Measurements from ENCODE around the gene ENOX2.

Gene ENOX2

DNA sequence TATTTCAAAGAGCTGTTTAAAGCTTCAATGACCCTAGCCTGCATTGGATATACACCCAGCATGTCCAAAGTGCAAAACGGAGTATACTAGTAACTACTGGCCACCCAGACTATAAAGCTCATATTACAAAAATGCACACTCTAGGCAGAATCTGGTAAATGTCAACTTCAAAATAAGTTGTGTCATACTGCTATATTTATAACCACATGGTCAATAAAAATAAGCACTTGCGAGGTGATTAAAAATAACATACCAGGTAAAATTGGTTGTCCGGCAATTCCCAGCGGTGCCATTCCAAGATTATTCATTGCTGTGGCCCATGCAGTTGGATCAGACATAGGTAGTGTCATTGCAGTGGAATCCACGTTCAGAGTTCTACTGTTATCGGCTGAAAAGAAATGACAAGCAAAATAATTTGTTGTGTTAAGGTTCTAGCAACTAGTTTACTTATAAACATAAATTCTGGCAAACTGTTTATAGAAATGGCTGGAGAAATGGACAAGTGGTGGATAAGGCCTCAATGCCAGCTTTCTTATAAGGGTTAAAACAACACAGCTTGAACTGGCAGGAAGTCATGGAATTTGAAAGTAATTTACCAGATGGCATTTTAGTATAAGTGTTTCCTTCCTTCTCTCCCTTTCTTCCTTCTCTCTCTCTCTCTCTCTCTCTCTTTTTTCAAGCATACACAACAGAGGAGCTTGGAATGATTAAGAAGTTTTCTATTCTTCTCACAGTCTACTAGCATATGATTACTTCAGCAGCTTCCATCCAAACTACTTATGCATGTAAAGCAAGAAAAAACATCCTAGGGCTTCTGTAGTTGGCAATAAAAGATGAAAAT is 199.9 kb downstream of the ENOX2 start:
- DNase-seq (ENCODE audit: insufficient read length, low spot score) (no peak), FAIRE-seq (peak; percentile 30)
- TF ChIP-seq POLR2A (IDR thresholded peaks at IDR 0.05; ENCODE audit: low read depth, low read length) = no peak

DNA sequence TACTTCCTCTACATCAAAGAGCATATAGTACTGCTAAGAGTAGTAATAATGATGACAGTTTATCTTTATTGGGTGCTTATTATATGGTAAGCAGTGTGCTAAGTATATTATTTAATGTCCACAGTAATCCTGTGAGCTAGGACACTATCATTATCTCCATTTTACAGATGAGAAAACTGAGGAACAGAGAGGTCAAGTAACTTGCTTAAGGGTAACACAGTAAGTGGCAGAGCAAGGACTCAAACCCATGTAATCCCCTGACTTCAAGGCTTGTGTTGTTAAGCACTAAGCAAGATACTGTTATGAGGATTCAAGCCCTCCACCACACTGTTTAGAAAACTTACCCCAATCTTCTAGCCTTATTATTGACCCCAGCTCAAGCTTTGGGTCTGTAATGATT is 202.4 kb downstream of the ENOX2 start:
- DNase-seq (ENCODE audit: insufficient read length, low spot score) = no peak
- no peak for FAIRE-seq
- TF ChIP-seq POLR2A (IDR thresholded peaks at IDR 0.05; ENCODE audit: low read depth, low read length) = no peak

DNA sequence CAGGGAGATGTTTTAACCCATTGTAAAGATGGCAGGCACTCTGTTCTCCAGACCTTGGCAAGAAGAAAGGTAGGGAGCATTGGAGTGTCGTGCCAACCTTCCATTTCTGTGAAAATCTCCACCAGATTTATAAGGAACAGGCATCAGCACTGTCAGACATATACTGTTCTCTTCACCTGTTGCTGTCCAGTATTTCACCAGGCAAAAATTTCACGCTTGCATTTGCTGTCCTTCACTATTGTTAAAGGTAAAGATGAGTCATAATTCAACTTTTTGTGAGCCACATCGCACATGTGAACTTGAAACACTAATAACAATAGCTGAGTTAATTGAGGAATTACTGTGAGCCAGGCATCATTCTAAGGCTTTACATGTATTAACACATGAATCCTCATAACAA is 203.4 kb downstream of the ENOX2 start:
- DNase-seq (ENCODE audit: insufficient read length, low spot score) (no peak), FAIRE-seq (no peak)
- no peak for TF ChIP-seq POLR2A (IDR thresholded peaks at IDR 0.05; ENCODE audit: low read depth, low read length)

DNA sequence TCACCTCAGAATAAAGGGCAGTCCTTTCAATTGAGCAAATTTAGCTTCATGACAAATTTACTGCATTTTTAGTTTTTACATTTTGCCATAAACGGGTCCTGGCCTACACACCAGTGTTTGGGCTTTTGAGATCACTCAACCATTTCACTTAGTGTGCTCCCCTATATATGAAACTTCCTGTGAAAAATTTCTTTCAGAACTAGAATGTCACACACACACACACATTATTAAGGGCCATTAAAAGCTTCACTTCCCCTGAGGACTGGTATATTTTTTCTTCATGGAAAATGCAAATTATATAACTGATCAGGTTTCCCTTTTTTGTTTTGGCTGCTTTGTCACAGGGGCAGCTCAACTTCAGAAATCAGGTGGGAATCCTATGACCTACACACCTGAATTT is 206.5 kb downstream of the ENOX2 start:
- FAIRE-seq (no peak), DNase-seq (ENCODE audit: insufficient read length, low spot score) (no peak)
- TF ChIP-seq POLR2A (IDR thresholded peaks at IDR 0.05; ENCODE audit: low read depth, low read length) = no peak

DNA sequence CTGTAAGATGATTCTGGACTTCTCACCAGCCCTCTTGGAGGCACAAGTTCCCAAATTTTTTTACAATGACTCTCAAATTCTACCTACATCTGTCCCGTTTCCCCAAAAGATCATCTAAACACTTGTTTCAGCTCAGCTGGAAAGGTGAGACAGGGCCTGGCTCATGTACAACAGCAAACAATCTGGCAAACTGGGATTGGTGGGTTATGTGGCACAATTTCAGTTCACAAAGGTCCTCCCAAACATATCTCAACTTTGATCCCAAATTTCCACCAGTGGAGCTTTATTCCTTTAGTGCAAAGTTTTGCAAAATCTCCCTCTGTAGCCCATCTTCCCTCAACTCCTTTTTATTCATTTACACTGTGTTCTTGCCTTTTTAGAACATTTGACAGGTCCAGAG is 207.1 kb downstream of the ENOX2 start:
- no peak for FAIRE-seq
- no peak for DNase-seq (ENCODE audit: insufficient read length, low spot score)
- TF ChIP-seq POLR2A (IDR thresholded peaks at IDR 0.05; ENCODE audit: low read depth, low read length) = no peak

DNA sequence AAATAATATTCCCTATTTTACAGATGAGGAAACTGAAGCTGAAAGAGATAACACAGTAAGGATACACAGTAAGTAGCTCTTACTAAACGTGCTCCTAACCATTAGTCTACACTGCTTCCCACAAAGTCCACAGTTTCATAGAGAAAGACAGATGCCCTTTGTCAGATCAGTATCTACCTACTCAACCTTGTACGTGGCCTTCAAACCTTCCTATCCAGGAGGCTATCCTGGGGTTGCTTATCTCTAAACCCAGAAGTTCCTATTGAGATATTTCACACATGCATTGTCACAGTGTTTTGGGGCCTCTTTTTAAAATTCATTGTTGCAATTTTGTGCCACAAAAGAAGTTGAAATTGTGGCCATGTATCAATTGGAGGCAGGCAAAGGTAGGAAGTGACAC is 208.0 kb downstream of the ENOX2 start:
- FAIRE-seq = no peak
- DNase-seq (ENCODE audit: insufficient read length, low spot score) = no peak
- TF ChIP-seq POLR2A (IDR thresholded peaks at IDR 0.05; ENCODE audit: low read depth, low read length) = no peak

DNA sequence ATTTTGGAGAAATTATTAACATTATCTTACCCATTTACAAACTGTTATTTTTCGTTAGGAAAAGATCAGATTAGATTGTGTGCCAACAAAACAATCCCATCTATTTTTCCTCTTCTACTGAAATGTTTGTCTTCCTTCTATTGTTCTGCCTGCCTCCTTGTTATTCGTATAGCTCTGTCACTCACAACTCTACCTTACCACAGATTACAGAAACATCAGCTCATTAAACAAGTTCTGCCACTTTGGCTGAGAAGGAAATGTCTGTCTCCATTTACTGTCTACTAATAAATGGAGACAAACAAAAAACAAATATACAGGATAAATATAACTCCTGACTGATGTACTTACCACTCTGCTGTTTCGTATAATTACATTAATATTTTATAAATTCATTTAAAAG is 211.4 kb downstream of the ENOX2 start:
- no peak for FAIRE-seq
- no peak for DNase-seq (ENCODE audit: insufficient read length, low spot score)
- TF ChIP-seq POLR2A (IDR thresholded peaks at IDR 0.05; ENCODE audit: low read depth, low read length) = no peak

DNA sequence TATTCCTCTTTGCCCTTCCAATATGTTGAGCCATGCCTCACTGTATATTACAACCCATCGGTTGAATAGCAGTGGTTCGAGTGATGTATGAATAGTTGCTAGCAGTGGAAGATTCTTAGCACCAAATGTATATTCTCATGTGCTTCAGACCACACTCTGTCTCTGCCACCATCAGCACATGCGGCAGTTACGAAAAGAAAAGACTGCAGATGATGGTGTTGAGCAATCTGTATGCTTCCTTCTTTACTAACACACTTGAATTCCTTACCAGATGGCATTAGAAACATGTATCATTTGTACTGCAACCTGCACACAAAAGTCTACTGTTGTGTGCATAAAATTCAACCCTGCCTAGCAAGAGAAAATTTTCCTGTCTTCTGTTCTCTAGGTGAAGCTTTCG is 214.6 kb downstream of the ENOX2 start:
- FAIRE-seq = no peak
- DNase-seq (ENCODE audit: insufficient read length, low spot score) = no peak
- TF ChIP-seq POLR2A (IDR thresholded peaks at IDR 0.05; ENCODE audit: low read depth, low read length) = no peak

DNA sequence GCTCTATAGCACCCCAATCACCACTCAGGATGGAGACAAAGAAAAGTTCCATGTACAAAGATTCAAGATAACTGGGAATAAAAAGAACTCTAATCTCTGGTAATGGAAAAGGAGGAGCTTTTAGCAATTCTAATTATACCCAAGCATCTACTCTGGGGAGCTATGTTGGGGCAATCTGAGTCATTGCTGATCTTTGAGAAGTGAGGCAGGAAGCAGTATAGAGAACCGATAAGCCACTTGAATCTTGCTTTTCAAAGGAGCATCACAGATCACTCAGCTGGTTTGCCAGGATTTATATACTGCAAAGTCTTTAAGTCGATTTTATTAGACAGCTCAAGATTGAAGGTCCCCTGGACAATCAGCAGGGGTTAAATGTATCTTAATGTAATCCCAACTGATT is 220.0 kb downstream of the ENOX2 start:
- TF ChIP-seq POLR2A (IDR thresholded peaks at IDR 0.05; ENCODE audit: low read depth, low read length) = no peak
- DNase-seq (ENCODE audit: insufficient read length, low spot score) = no peak
- no peak for FAIRE-seq

DNA sequence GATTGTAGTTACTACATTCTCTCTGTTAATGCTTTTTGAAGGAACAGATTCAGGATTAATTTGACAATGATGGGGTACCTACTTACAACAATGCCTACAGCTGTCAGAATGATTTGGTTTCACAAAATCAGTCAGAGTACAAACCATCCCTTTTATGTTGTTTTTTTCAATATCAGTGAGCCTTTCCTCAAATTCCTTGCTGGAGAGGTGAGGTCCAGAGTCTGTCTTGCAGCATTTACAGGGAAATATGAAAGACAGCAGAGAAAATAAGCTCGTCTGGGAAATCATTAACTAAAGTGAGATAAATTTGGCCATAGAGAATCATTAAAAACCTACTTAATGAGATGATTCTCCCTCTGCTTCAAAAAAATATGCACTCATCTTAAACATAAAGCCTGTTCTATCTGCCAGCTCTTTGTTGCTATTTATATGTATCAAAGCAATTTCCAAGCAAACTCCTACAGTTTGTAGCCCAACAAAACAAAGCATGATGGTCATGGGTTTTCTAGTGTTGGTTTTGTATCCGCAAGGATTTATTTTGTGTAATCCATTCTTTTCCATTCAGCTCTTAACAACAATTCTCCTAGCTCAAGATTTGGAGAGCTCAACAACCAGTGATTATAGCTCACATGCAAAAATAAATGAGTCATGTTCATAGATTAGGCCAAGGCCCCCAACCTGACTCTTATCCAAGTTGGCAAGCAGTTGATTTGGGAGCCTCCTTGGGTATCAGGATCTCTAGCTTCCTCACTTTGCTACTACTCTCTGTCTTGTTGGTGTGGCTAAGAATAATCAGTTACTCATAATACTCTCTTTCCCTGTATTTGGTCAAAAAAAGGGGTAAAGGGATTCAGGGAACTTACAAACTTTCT is 222.6 kb downstream of the ENOX2 start:
- FAIRE-seq (no peak), DNase-seq (ENCODE audit: insufficient read length, low spot score) (no peak)
- no peak for TF ChIP-seq POLR2A (IDR thresholded peaks at IDR 0.05; ENCODE audit: low read depth, low read length)

DNA sequence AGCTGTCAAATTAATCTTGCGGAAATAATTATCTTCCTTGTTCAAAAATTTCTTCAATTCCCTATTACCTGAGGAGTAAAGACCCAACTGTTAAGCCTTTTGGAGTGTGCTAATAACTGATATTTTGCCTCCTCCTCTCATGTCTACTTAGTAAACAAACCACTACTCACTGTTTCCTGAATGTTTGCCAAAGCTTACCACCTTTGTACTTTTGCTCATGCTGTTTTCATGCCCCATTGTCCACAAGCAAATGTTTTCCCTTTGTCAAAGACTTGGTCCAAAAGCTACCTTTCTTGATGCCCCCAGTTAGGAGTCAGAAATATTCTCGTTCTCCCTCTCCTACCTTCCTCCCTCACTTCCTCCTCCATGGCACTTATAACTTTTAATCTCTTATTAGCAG is 226.1 kb downstream of the ENOX2 start:
- FAIRE-seq = no peak
- no peak for DNase-seq (ENCODE audit: insufficient read length, low spot score)
- TF ChIP-seq POLR2A (IDR thresholded peaks at IDR 0.05; ENCODE audit: low read depth, low read length) = no peak

DNA sequence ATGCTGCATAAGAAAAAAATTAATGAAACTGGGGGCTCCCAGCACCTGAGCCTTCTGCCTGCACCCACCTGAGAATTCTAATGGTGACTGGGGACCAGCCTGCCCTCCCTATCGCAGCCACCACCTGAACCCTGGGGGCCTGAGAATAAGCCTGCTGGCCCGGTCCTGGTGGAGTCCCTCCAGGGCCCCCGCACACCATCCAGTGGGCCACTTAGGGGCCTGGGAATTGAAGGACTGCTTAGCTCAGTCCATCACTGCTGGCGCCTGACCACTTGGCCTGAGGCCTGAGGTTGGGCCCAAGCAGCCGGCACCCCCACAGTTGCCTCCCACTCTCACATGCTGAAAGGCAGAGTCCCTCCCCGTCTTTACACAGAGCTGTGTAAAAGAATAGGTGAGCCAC is 230.8 kb downstream of the ENOX2 start:
- FAIRE-seq (no peak), DNase-seq (ENCODE audit: insufficient read length, low spot score) (no peak)
- TF ChIP-seq POLR2A (IDR thresholded peaks at IDR 0.05; ENCODE audit: low read depth, low read length) = no peak

DNA sequence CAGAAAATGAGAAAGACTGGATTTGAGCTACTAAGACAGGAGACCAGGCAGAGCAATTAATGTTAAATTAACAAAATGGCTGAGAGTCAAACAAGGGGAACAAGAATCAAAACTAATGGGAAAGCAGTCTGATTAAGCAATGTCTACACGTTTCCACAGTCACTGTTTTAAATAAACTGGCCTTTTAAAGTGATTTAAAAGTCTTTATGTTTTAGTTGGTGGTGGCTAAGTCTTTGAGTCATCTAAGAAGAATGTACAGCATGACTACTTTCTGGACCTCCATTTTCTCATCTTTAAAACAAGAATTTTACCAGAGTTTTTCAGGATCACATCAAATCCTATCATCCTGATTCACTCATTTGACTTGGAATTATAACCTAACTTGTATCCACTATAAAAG is 233.8 kb downstream of the ENOX2 start:
- FAIRE-seq (no peak), DNase-seq (ENCODE audit: insufficient read length, low spot score) (peak; percentile 2)

DNA sequence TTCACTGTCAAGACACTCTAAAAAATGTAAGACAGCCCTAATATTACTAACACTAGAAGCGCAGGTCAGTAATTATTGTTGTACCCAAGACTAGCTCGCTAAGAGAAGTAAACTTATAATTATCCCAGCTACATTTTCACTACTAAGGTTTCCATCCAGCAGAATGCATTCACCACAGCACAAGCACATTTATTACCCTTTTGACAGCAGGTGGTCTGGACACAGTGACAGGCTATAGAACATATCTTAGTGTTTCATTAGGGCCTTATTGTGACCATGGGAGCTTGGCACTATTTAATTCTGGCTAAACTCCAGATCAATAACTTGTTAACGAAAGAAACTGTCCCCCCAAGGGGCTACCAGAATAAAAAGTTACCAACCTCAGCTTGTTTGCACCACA is 237.7 kb downstream of the ENOX2 start:
- no peak for FAIRE-seq
- no peak for DNase-seq (ENCODE audit: insufficient read length, low spot score)
- no peak for TF ChIP-seq POLR2A (IDR thresholded peaks at IDR 0.05; ENCODE audit: low read depth, low read length)

More for the DNA sequence above, 233.8 kb downstream of the ENOX2 start:
- no peak for TF ChIP-seq POLR2A (IDR thresholded peaks at IDR 0.05; ENCODE audit: low read depth, low read length)

DNA sequence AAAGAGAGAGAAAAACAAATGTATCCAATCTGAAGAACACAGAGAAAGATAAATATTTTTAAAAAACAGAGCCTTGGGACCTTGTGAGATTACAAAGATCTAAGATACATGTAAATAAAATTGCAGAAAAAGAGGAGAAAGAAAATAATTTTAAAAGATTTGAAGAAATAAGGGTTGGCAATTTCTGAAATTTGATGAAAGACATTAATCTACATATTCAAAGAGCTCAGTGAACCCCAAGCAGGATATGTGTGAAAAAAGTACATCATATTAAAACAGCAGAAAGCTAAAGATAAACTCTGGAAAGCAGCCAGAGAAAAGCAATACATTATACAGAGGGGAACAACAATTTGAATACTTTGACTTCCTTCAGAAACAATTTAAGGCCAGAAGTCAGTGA is 244.7 kb downstream of the ENOX2 start:
- FAIRE-seq (no peak), DNase-seq (ENCODE audit: insufficient read length, low spot score) (no peak)
- TF ChIP-seq POLR2A (IDR thresholded peaks at IDR 0.05; ENCODE audit: low read depth, low read length) = no peak
